SK-N-SH (cell line): ENCODE measurements around the gene EIF1.

Experiments used
- FOSL2 ChIP-seq: IDR thresholded peaks from 2 replicates; pipeline ENCODE4 v1.4.0; 2012; ENCODE audit warnings: low read depth, mild to moderate bottlenecking, moderate library complexity, borderline replicate concordance
- FOXM1 ChIP-seq: IDR thresholded peaks from 2 replicates; pipeline ENCODE4 v1.4.0; 2012; ENCODE audit warnings: low read depth, mild to moderate bottlenecking
- MXI1 ChIP-seq: IDR thresholded peaks from 2 replicates; pipeline ENCODE4 v1.6.1; 2012; ENCODE audit warnings: mild to moderate bottlenecking, low read depth, low read length, improper control_type of control experiment
- POLR2AphosphoS5 ChIP-seq: IDR thresholded peaks from 2 replicates; pipeline ENCODE4 v1.6.1; 2012; ENCODE audit warnings: low read depth, low read length
- SIN3A ChIP-seq: IDR thresholded peaks from 2 replicates; pipeline ENCODE4 v1.6.1; 2012; ENCODE audit warnings: low read depth, mild to moderate bottlenecking, low read length, moderate library complexity, borderline replicate concordance
- TCF12 ChIP-seq: IDR thresholded peaks from 2 replicates; pipeline ENCODE4 v1.4.0; 2012
- TEAD4 ChIP-seq: IDR thresholded peaks from 2 replicates; pipeline ENCODE4 v1.4.0; 2012; ENCODE audit warnings: mild to moderate bottlenecking, borderline replicate concordance; ENCODE audit not compliant: insufficient read depth
- USF2 ChIP-seq: fragments of 150-350 bp; IDR thresholded peaks from 2 replicates; pipeline ENCODE4 v1.6.1; 2017; ENCODE audit warnings: antibody characterized with exemption, low read length, low read depth, borderline replicate concordance
- ZBTB33 ChIP-seq: IDR thresholded peaks from 2 replicates; pipeline ENCODE4 v1.4.0; 2012; ENCODE audit warnings: low read depth, borderline replicate concordance
- TF ChIP-seq, protein P1 (sequence below): fragments of 200-600 bp; sonication (generic); IDR thresholded peaks from 2 replicates; pipeline ENCODE4 v1.6.1; 2017; ENCODE audit warnings: antibody characterized with exemption, mild to moderate bottlenecking, moderate library complexity
- TF ChIP-seq, protein P2 (sequence below): IDR thresholded peaks from 2 replicates; pipeline ENCODE4 v1.6.1; 2012; ENCODE audit warnings: mild to moderate bottlenecking, low read depth, low read length, moderate library complexity

DNA sequence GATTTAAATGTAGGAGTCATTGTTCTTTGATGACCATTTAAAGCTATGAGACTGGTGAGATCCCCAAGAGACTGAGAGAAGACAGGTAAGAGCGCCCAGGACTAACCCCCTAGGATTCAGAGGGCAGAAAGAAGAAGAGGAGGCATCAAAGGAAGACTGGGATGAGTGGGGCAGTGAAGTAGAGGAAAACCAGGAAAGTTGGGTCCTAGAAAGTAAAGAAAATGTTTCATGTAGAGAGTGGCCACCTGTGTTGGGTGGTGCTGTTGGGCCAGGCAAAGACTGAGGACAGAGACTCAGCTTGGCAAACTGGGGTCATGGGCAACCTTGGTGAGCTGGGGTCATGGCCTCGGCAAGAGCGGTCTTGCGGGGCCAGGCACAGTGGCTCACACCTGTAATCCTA lies 47.1 kb downstream of the EIF1 start:
- TF ChIP-seq POLR2AphosphoS5 (no peak), FOXM1 (no peak), MXI1 (no peak), TEAD4 (no peak), ZBTB33 (no peak), USF2 (no peak), TCF12 (no peak), SIN3A (no peak), FOSL2 (no peak)
- TF ChIP-seq, protein P1, sequence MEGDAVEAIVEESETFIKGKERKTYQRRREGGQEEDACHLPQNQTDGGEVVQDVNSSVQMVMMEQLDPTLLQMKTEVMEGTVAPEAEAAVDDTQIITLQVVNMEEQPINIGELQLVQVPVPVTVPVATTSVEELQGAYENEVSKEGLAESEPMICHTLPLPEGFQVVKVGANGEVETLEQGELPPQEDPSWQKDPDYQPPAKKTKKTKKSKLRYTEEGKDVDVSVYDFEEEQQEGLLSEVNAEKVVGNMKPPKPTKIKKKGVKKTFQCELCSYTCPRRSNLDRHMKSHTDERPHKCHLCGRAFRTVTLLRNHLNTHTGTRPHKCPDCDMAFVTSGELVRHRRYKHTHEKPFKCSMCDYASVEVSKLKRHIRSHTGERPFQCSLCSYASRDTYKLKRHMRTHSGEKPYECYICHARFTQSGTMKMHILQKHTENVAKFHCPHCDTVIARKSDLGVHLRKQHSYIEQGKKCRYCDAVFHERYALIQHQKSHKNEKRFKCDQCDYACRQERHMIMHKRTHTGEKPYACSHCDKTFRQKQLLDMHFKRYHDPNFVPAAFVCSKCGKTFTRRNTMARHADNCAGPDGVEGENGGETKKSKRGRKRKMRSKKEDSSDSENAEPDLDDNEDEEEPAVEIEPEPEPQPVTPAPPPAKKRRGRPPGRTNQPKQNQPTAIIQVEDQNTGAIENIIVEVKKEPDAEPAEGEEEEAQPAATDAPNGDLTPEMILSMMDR, result no peak
- TF ChIP-seq, protein P2, sequence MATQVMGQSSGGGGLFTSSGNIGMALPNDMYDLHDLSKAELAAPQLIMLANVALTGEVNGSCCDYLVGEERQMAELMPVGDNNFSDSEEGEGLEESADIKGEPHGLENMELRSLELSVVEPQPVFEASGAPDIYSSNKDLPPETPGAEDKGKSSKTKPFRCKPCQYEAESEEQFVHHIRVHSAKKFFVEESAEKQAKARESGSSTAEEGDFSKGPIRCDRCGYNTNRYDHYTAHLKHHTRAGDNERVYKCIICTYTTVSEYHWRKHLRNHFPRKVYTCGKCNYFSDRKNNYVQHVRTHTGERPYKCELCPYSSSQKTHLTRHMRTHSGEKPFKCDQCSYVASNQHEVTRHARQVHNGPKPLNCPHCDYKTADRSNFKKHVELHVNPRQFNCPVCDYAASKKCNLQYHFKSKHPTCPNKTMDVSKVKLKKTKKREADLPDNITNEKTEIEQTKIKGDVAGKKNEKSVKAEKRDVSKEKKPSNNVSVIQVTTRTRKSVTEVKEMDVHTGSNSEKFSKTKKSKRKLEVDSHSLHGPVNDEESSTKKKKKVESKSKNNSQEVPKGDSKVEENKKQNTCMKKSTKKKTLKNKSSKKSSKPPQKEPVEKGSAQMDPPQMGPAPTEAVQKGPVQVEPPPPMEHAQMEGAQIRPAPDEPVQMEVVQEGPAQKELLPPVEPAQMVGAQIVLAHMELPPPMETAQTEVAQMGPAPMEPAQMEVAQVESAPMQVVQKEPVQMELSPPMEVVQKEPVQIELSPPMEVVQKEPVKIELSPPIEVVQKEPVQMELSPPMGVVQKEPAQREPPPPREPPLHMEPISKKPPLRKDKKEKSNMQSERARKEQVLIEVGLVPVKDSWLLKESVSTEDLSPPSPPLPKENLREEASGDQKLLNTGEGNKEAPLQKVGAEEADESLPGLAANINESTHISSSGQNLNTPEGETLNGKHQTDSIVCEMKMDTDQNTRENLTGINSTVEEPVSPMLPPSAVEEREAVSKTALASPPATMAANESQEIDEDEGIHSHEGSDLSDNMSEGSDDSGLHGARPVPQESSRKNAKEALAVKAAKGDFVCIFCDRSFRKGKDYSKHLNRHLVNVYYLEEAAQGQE, result no peak
